ENCODE measurements around the gene TMEM181.

DNA sequence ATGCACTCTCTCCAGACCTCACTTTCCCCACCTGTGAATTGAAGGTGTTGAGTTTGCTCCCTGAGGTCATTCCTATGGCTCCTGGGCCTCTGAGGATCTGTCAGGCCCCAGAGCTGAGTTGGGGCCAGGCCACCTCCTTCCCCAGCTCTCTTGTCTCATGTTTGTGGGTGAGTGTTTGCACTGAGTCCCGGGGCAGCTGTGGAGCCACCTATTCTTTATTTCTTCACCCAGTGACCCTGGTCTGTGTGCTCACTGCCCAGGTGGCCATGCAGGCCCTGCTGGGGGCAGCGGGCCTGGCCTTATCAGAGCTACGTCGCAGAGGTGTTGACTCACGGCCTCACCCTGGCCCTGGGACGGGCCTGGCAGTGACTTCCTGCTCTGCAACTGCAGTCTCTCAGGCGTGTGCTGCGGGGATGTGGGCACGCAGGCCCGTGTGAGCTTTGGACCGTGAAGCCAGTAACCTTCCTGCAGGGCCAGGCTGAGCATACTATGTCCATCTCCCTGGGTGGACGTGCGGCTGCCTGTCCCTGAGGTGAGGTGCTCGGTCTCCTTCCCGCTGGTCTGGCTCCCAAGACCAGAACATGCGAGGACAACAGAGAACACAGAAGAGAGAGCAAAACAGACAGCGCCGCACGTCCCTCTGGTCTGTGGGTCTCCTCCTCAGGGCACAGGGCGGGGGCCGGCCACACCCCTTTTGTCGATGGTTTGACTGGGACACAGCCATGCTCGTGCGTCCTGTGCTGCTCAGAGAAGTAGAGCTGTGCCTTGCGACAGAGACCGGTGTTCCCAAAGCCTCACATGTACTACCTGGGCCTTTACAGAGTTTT lies 12.1 kb downstream of the TMEM181 start:
- TF ChIP-seq NRF1 (IDR thresholded peaks at IDR 0.05; ENCODE audit: low read depth, low read length) (no peak), CHD2 (IDR thresholded peaks at IDR 0.05; ENCODE audit: low read length, partially characterized antibody) (no peak), JUND (IDR thresholded peaks at IDR 0.05) (no peak), TEAD4 (IDR thresholded peaks at IDR 0.05; ENCODE audit: borderline replicate concordance, insufficient read depth) (no peak), YY1 (IDR thresholded peaks at IDR 0.05; ENCODE audit: low read depth) (no peak), FOXM1 (IDR thresholded peaks at IDR 0.05; ENCODE audit: low read depth) (no peak), RFX5 (IDR thresholded peaks at IDR 0.05; ENCODE audit: low read length) (no peak), TAF1 (IDR thresholded peaks at IDR 0.05; ENCODE audit: borderline replicate concordance, low read depth, low read length) (no peak), EP300 (IDR thresholded peaks at IDR 0.05; ENCODE audit: borderline replicate concordance in 1 of 2, low read depth in 1 of 2, low read length in 1 of 2) (no peak), GATA2 (CRISPR knock-in tag; IDR thresholded peaks at IDR 0.05) (no peak)
- TF ChIP-seq, protein P1, sequence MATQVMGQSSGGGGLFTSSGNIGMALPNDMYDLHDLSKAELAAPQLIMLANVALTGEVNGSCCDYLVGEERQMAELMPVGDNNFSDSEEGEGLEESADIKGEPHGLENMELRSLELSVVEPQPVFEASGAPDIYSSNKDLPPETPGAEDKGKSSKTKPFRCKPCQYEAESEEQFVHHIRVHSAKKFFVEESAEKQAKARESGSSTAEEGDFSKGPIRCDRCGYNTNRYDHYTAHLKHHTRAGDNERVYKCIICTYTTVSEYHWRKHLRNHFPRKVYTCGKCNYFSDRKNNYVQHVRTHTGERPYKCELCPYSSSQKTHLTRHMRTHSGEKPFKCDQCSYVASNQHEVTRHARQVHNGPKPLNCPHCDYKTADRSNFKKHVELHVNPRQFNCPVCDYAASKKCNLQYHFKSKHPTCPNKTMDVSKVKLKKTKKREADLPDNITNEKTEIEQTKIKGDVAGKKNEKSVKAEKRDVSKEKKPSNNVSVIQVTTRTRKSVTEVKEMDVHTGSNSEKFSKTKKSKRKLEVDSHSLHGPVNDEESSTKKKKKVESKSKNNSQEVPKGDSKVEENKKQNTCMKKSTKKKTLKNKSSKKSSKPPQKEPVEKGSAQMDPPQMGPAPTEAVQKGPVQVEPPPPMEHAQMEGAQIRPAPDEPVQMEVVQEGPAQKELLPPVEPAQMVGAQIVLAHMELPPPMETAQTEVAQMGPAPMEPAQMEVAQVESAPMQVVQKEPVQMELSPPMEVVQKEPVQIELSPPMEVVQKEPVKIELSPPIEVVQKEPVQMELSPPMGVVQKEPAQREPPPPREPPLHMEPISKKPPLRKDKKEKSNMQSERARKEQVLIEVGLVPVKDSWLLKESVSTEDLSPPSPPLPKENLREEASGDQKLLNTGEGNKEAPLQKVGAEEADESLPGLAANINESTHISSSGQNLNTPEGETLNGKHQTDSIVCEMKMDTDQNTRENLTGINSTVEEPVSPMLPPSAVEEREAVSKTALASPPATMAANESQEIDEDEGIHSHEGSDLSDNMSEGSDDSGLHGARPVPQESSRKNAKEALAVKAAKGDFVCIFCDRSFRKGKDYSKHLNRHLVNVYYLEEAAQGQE (IDR thresholded peaks at IDR 0.05; ENCODE audit: low read depth, low read length): no peak
